ENCODE results near the gene NOL4L. TPM values are rescaled to one million over a fixed set of nuclear protein-coding genes. Genes with fewer than 3 reads are reported as not detected.

Gene NOL4L
- total RNA-seq, 1 donor from 2014 or later, result 106 TPM

DNA sequence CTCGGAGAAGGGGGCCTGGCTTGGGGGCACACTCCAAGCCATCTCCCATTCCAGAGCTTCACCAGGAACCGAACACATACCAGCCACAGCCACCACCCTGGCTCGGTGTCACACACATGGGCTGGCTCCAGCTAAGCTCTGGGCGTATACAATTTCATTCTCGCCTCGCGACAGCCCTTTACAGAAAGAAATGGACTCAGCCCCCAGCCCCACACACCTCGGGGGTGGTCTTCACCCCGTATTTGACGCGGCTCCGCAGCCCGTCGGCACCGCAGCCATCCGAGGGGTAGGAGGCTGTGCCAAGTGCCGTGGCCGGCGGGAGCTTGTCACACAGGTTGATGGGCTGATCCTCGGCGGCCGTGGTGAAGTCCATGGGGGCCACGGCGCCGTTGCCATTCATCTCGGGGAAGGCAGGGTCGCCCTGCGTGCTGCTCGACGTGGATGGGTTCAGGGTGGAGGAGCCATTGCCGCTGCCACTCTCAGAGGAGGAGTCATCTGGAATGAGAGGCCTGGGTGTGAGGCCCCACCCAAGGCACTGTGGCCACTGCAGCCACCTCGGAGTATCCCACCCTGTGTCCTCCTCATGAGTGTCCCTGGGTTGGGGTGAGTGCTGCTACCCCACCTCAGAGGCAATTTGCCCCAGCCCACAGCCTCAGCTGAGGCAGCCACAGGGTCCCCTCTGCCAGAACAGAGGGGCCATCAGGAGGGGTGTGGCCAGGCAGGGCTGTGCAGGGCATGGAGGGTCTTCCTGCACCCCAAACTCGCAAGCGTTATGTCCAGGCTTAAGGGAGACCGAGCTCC is 129.0 kb downstream of the NOL4L start:
- H3K27ac Mint-ChIP-seq (ENCODE audit: unreplicated experiment), result no peak overlapping the region
- H3K36me3 Mint-ChIP-seq (ENCODE audit: unreplicated experiment), result no peaks in the 10 kb centered on the region
- peak overlapping the region; percentile 42 for H3K4me3 Mint-ChIP-seq (ENCODE audit: unreplicated experiment)
- TF ChIP-seq, protein P1, sequence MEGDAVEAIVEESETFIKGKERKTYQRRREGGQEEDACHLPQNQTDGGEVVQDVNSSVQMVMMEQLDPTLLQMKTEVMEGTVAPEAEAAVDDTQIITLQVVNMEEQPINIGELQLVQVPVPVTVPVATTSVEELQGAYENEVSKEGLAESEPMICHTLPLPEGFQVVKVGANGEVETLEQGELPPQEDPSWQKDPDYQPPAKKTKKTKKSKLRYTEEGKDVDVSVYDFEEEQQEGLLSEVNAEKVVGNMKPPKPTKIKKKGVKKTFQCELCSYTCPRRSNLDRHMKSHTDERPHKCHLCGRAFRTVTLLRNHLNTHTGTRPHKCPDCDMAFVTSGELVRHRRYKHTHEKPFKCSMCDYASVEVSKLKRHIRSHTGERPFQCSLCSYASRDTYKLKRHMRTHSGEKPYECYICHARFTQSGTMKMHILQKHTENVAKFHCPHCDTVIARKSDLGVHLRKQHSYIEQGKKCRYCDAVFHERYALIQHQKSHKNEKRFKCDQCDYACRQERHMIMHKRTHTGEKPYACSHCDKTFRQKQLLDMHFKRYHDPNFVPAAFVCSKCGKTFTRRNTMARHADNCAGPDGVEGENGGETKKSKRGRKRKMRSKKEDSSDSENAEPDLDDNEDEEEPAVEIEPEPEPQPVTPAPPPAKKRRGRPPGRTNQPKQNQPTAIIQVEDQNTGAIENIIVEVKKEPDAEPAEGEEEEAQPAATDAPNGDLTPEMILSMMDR (IDR thresholded peaks at IDR 0.05; ENCODE audit: partially characterized antibody, unreplicated experiment), result no peak
- H3K9me3 Mint-ChIP-seq (ENCODE audit: unreplicated experiment), result peaks cover 33% of the 10 kb centered on the region
- H3K4me1 Mint-ChIP-seq (ENCODE audit: low read depth, unreplicated experiment), result peaks cover 32% of the 10 kb centered on the region
- DNase-seq, result no peak
- peaks cover 23% of the 10 kb centered on the region for H3K27me3 Mint-ChIP-seq (ENCODE audit: unreplicated experiment)

DNA sequence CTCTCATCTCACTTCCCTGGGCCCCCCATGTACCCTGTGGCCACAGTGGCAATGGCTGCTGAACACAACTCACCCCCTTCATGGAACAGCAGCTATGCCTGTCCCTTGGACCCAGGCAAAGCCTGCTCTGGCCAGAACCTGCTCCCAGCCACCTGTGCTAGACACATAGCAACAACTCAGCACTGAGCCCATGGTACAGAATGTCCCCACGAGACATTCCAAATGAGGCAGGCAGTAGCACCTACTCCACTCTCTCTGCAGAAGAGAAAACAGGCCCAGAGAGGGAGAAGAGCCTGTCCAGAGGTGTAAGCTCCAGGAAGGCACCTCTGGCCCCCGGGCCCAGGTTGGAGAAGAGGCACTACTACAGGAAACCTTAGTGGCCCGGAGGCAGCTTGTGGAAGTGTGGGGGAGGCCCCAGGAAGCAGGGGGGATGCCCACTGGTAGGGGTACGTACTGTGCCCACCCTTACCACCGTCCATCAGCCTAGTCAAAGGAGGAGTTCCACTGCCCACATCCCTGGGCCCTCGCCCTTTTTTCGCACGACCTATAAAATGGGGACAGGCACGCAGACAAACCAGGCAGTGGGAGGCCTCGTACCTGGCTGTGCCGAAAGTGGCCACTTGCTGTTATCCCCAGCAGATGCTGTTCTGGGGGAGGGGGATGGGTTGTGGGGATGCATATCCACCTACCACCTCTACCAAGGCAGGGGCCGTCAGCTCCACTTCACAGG is 129.8 kb downstream of the NOL4L start:
- no peaks in the 10 kb centered on the region for H3K36me3 Mint-ChIP-seq (ENCODE audit: unreplicated experiment)

DNA sequence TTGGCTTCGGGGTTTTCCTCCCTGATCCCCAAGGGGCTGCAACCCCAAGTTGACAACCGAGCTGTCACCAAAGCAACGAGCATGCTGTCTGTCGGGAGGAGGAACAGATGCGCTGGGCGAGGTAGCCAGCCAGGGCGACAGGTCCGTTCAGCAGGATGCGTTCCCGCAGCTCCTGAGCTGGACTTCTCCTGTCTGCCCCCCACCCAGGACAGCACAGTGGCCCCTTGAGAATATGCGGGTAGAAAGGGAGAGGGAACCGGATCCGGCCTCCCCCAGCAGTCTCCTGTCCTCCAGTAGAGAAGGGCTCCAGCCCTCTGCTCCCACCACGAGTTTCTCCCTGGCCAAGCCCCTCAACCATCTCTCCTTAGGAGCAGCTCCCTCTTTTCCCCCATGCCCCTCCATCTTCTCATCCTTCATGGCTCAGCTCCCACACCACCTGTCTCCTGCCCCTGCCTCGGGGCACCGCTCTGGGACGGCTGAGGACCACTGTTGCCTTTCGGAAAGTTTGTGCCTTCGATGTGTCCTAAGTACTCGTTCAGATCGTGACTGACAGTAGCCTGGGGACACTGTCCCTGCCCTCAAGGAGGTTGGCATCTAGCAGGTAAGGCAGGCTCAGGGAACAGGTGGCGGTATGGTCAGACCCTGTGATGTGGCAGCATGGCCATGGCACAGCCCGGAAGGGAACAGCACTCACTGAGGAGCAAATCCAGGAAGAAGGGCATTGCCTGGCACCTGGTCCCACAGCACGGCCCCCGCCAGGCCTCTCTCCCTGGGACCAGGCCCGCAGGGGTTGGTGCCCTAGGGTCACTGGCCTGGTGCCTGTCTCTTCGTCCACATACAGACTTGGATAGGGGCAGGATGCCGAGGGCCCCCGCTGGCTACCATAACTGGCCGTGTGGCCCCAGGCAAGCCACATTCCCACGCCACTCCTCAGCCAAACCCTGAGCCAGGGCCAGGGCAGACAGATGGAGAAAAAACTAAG is 130.7 kb downstream of the NOL4L start:
- peaks cover 32% of the 10 kb centered on the region for H3K9me3 Mint-ChIP-seq (ENCODE audit: unreplicated experiment)
- DNase-seq, result peak; percentile 38
- no peaks in the 10 kb centered on the region for H3K36me3 Mint-ChIP-seq (ENCODE audit: unreplicated experiment)
- H3K4me1 Mint-ChIP-seq (ENCODE audit: low read depth, unreplicated experiment), result peaks cover 38% of the 10 kb centered on the region
- TF ChIP-seq, protein P1 (IDR thresholded peaks at IDR 0.05; ENCODE audit: partially characterized antibody, unreplicated experiment), result no peak
- H3K4me3 Mint-ChIP-seq (ENCODE audit: unreplicated experiment), result no peak overlapping the region
- H3K27me3 Mint-ChIP-seq (ENCODE audit: unreplicated experiment), result peaks cover 28% of the 10 kb centered on the region
- no peak overlapping the region for H3K27ac Mint-ChIP-seq (ENCODE audit: unreplicated experiment)

More for the DNA sequence above, 129.8 kb downstream of the NOL4L start:
- Mint-ChIP-seq H3K27me3 (ENCODE audit: unreplicated experiment) (peaks cover 24% of the 10 kb centered on the region), H3K4me3 (ENCODE audit: unreplicated experiment) (peak overlapping the region; percentile 42), H3K4me1 (ENCODE audit: low read depth, unreplicated experiment) (peaks cover 35% of the 10 kb centered on the region), H3K9me3 (ENCODE audit: unreplicated experiment) (peaks cover 34% of the 10 kb centered on the region), H3K27ac (ENCODE audit: unreplicated experiment) (peak overlapping the region; percentile 15)
- TF ChIP-seq, protein P1 (IDR thresholded peaks at IDR 0.05; ENCODE audit: partially characterized antibody, unreplicated experiment), result no peak
- no peak for DNase-seq

DNA sequence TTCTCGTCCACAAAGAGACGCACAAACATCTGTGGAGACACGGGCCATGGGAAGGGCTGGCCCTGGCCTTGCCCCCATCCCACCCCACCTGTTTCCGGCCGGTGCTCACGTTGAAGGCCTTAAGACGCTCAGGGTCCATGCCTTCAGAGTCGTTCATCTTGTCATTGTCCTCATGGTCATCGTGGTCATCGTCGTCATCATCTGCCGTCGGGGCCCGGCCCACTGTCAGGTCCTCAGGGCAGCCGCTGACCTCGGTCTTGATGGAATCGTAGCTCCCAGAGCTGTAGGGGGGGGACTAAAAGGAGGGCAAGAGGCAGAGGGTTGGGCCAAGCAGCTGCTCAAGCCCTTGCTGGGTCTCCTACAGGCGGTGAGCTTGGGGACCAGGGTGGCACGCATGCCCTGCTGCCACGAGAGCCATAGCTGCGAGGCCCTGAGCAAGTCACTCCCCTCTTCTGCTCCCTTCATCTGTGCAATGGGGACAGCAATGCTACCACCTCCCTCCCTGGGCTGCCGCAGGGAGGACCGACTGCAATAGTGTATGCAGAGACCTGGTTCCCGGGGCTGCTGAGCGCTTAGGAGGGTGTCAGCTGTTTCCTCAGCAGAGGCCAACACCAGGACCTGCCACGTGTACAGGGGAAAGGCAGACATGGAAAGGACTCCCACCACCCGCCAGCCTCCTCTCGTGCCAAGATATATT is 131.5 kb downstream of the NOL4L start:
- DNase-seq, result no peak
- TF ChIP-seq, protein P1 (IDR thresholded peaks at IDR 0.05; ENCODE audit: partially characterized antibody, unreplicated experiment), result no peak
- H3K27ac Mint-ChIP-seq (ENCODE audit: unreplicated experiment), result no peak overlapping the region
- H3K36me3 Mint-ChIP-seq (ENCODE audit: unreplicated experiment), result no peaks in the 10 kb centered on the region
- H3K4me3 Mint-ChIP-seq (ENCODE audit: unreplicated experiment), result no peak overlapping the region
- H3K9me3 Mint-ChIP-seq (ENCODE audit: unreplicated experiment), result peaks cover 31% of the 10 kb centered on the region
- peaks cover 40% of the 10 kb centered on the region for H3K4me1 Mint-ChIP-seq (ENCODE audit: low read depth, unreplicated experiment)
- H3K27me3 Mint-ChIP-seq (ENCODE audit: unreplicated experiment), result peaks cover 30% of the 10 kb centered on the region
